Gastroesophageal sphincter (tissue), 4 donors: ENCODE data around the gene CIB4. TPM values are rescaled to one million over a fixed set of nuclear protein-coding genes. Genes with fewer than 3 reads are reported as not detected.

Source experiments
- ATAC-seq: fragments of 150-250 bp; one replicate; pipeline ENCODE4 v1.9.1; 2016; ENCODE audit warnings: mild to moderate bottlenecking, moderate library complexity
- H3K27ac ChIP-seq, 4 donors: fragments of 200-600 bp; sonication (generic) in 3 of 4; 1 replicate in 3 of 4; 2 replicates in 1 of 4; pipeline ENCODE4 v1.5.1; 2016 to 2019
- H3K27me3 ChIP-seq: fragments of 200-600 bp; sonication (generic); one replicate; pipeline ENCODE4 v1.5.1; 2019
- H3K36me3 ChIP-seq, 2 donors: fragments of 200-600 bp; sonication (generic); one replicate each; pipeline ENCODE4 v1.5.1; 2019; ENCODE audit warnings: control low read depth in 1 of 2
- H3K4me1 ChIP-seq, 3 donors: fragments of 200-600 bp; sonication (generic); 1 replicate in 2 of 3; 2 replicates in 1 of 3; pipeline ENCODE4 v1.5.1; 2016 to 2019; ENCODE audit warnings: control low read depth in 2 of 3
- H3K4me3 ChIP-seq, 2 donors: fragments of 200-600 bp; sonication (generic); one replicate each; pipeline ENCODE4 v1.5.1; 2019; ENCODE audit warnings: mild to moderate bottlenecking in 1 of 2, moderate library complexity in 1 of 2
- H3K9me3 ChIP-seq, 3 donors: fragments of 200-600 bp; sonication (generic); one replicate each; pipeline ENCODE4 v1.5.1; 2017 to 2019; ENCODE audit warnings: control low read depth in 2 of 3
- EP300 ChIP-seq: sonication (generic); formaldehyde crosslinking; IDR thresholded peaks from one replicate; pipeline ENCODE4 v1.6.1; 2017; ENCODE audit warnings: antibody characterized with exemption, mild to moderate bottlenecking
- POLR2A ChIP-seq, 2 donors: fragments of 450-650 bp; IDR thresholded peaks; one replicate each; pipeline ENCODE4 v1.6.1; 2017; ENCODE audit warnings: antibody characterized with exemption in 2 of 2, mild to moderate bottlenecking in 2 of 2, moderate library complexity in 1 of 2
- POLR2AphosphoS5 ChIP-seq: sonication (generic); formaldehyde crosslinking; IDR thresholded peaks from one replicate; pipeline ENCODE4 v1.6.1; 2017; ENCODE audit warnings: antibody characterized with exemption
- WGBS, 2 donors: methylation state at CpG; one replicate each; pipeline ENCODE4 v1.1.5; 2018; ENCODE audit warnings: low coverage in 1 of 2; 5-methylcytosine and 5-hydroxymethylcytosine counted together
- total RNA-seq, 4 donors: library from RNA; depleted of rRNA; stranded (reverse); fragments of >200 nt; gene quantifications; one replicate each; pipeline ENCODE4 v1.1.0, GENCODE V29; 2016
- TF ChIP-seq, protein P1 (sequence below), 4 experiments: fragments of 200-600 bp in 2 of 4; fragments of 450-650 bp in 2 of 4; sonication (generic) in 1 of 4; IDR thresholded peaks; one replicate each; pipeline ENCODE4 v1.5.1; 2017 to 2019; ENCODE audit warnings: antibody characterized with exemption in 4 of 4, mild to moderate bottlenecking in 2 of 4, moderate library complexity in 2 of 4

CIB4 gene
- total RNA-seq, 4 donors from 2014 or later, result not detected

DNA sequence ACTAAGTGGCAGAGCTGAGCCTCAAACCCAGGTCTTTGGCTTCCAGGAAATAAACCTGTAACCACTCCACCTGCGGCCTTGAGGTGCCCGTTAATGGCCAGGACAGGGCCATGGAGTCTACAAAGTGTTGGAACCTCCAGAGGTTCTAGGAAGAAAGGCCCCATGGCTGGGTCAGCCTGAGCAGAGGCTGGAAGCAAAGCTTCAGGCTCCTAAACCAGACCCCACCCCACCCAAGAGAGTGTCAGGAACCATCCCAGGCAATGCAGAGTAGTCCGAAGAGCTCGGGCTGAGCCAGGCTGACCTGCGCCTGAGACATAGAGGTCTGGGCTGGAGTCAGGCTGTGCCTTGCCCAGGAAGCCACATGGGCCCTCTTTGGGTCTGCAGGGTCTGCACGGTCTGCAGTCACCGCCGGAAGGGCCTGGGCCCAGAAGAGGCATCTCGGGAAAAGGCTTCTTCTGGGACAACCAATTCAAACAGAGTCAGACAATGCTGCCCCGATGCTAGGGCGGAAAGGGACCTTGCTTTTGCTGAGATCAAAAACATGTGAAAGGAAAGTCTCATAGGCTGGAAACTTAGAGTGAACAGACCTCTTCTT lies 6.4 kb downstream of the CIB4 start:
- Histone ChIP-seq H3K9me3 (no peaks in the 10 kb centered on the region), H3K4me3 (no peak overlapping the region), H3K27me3 (no peaks in the 10 kb centered on the region), H3K27ac (no peak overlapping the region), H3K4me1 (peaks cover 0 to 36% (median 0%) of the 10 kb centered on the region in 3 donors), H3K36me3 (no peaks in the 10 kb centered on the region)
- TF ChIP-seq POLR2AphosphoS5 (no peak), POLR2A (IDR thresholded peaks at IDR 0.05) (no peak), EP300 (no peak)
- TF ChIP-seq, protein P1, sequence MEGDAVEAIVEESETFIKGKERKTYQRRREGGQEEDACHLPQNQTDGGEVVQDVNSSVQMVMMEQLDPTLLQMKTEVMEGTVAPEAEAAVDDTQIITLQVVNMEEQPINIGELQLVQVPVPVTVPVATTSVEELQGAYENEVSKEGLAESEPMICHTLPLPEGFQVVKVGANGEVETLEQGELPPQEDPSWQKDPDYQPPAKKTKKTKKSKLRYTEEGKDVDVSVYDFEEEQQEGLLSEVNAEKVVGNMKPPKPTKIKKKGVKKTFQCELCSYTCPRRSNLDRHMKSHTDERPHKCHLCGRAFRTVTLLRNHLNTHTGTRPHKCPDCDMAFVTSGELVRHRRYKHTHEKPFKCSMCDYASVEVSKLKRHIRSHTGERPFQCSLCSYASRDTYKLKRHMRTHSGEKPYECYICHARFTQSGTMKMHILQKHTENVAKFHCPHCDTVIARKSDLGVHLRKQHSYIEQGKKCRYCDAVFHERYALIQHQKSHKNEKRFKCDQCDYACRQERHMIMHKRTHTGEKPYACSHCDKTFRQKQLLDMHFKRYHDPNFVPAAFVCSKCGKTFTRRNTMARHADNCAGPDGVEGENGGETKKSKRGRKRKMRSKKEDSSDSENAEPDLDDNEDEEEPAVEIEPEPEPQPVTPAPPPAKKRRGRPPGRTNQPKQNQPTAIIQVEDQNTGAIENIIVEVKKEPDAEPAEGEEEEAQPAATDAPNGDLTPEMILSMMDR (IDR thresholded peaks at IDR 0.05), result no peak
- whole genome bisulfite sequencing, 2 donors, result 100% methylated on average over 2 of the region's 11 CpGs
- no peak for ATAC-seq

DNA sequence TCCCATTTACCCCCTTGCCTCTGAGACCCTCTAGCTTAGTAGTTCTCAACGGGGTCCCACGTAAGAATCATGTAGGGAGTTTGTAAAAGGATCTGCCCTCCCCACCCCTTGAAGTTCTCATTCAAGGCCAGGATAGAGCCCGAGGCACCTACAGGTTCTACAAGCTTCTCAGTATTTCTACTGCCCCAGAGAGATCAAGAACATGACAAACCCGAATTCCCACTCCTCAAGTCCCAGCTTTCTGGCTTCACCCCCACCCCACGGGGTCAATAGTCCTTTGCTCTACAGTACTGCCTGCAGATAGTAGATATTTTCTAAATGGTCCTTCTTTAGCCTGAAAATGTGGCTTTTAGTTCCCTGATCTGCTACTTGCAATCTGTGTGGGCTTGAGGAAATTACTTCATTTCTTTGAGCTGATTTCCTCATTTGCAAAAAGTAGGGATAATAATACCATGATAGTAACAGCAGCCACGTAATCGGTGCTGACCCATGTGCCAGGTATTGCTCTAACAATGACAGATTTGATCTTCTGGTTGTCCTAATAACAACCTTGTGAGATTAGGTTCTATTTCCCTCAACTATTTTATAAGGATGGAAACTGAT lies 7.1 kb downstream of the CIB4 start:
- ATAC-seq, result no peak
- Histone ChIP-seq H3K27me3 (no peaks in the 10 kb centered on the region), H3K4me1 (peaks cover 0 to 36% (median 0%) of the 10 kb centered on the region in 3 donors), H3K36me3 (no peaks in the 10 kb centered on the region), H3K4me3 (no peak overlapping the region), H3K9me3 (no peaks in the 10 kb centered on the region), H3K27ac (no peak overlapping the region)
- 66 to 79% methylated on average over 4 to 6 of the region's 7 CpGs for WGBS, 2 donors
- TF ChIP-seq, protein P1 (IDR thresholded peaks at IDR 0.05), result no peak
- TF ChIP-seq POLR2A (IDR thresholded peaks at IDR 0.05) (no peak), POLR2AphosphoS5 (no peak), EP300 (no peak)

DNA sequence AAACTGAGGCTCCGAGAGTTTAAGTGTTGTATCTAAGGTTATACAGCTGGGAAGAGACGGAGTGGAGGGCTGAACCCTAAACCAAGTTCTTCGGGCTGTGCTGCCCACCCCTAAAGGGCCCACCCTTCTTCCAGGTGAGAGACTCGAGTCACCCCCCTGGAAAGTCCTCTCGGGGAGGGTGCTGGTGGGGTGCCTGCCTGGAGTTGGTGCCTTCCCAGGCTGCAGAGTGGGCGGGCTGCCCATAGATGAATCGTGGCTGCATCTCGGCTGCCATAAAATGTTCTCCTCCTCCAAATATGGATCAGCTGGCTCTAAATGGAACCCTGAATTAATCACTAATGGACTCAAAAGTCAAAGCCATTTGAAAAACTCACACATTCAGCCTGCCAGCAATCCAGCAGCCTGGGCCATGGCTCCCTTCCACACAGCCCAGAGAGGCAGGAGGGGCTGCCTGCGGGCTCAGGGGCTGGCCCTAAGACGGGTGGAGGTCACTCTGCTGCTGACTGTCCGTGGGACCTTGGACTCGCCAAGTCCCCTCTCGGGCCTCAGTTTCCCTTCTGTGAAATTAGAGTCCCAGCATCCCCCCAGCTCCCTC lies 7.7 kb downstream of the CIB4 start:
- 17 to 37% methylated on average over 2 to 8 of the region's 13 CpGs for WGBS, 2 donors

DNA sequence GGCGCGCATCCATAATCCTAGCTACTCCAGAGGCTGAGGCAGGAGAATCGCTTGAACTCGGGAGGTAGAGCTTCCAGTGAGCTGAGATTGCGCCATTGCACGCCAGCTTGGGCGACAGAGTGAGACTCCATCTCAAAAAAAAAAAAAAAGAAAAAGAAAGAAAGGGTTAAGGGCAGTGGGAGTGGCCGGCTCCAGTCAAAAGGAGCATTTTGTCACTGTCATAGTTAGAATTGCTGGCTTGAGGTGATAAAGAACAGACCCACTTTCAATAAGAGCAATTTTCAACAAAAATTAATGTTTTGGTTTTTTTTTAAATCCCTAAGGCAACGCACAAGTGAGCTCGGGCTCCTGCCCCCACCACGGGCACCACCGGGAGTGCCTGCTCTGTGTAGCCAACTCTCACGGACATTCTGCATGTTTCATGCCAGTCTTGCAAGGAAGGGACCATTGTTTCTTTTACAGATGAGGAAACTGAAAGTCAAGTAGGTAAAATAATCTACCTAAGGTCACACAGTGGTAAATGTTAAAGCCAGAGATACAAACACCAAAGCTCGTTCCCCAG lies 8.5 kb downstream of the CIB4 start:
- no peak for ATAC-seq
- WGBS, 2 donors, result 39 to 68% methylated on average over 4 to 14 of the region's 14 CpGs
- Histone ChIP-seq H3K36me3 (no peaks in the 10 kb centered on the region), H3K4me1 (peaks cover 0 to 36% (median 0%) of the 10 kb centered on the region in 3 donors), H3K9me3 (no peaks in the 10 kb centered on the region), H3K4me3 (no peak overlapping the region), H3K27ac (no peak overlapping the region), H3K27me3 (no peaks in the 10 kb centered on the region)
- no peak for TF ChIP-seq POLR2AphosphoS5
- TF ChIP-seq EP300, result no peak
- TF ChIP-seq, protein P1 (IDR thresholded peaks at IDR 0.05), result no peak
- no peak for TF ChIP-seq POLR2A (IDR thresholded peaks at IDR 0.05)

More for the DNA sequence above, 7.7 kb downstream of the CIB4 start:
- Histone ChIP-seq H3K4me3 (no peak overlapping the region), H3K27ac (no peak overlapping the region), H3K4me1 (peaks cover 0 to 36% (median 0%) of the 10 kb centered on the region in 3 donors), H3K36me3 (no peaks in the 10 kb centered on the region), H3K27me3 (no peaks in the 10 kb centered on the region), H3K9me3 (no peaks in the 10 kb centered on the region)
- TF ChIP-seq EP300 (no peak), POLR2AphosphoS5 (peak; percentile 27)
- peak; percentile 23 for ATAC-seq

DNA sequence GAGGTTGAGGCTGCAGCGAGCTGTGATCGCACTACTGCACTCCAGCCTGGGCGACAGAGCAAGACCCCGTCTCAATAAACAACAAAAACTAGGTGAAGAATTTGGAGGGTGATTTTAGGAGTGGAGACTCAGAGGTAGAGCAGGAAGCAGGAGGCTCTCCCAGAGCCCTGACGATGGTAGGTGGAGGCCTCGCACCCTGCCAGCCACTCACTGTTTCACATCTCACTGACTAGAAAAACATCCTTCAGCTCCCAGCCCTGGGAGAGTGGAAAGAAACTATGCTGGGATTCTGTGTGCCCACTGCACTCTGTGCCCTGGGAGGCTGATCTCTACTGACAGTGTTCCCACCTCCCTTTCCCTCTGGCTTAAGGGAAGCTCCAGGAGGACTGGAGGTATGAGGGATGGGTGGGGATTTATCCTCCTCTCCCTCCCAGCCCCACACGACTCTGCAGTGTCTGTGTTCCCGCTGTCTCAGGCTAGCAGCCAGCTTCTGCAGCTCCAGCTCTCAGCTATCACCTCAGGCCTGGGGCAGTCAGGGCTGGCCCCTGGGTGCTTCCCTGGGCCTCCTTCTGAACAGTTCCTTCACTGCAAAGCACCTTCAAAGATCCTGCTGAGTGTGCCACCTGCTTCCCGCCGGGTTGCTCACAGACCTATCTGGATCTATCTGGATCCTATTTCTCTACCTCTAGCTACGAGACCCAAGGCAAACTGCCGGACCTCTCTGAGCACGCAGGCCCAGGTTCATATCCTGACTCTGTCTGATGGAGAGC lies 9.6 kb downstream of the CIB4 start:
- TF ChIP-seq POLR2AphosphoS5 (no peak), POLR2A (IDR thresholded peaks at IDR 0.05) (no peak), EP300 (no peak)
- TF ChIP-seq, protein P1 (IDR thresholded peaks at IDR 0.05), result no peak
- ATAC-seq, result no peak
- 15 to 74% methylated on average over 4 to 10 of the region's 13 CpGs for WGBS, 2 donors
- Histone ChIP-seq H3K9me3 (no peaks in the 10 kb centered on the region), H3K4me1 (peaks cover 0 to 36% (median 0%) of the 10 kb centered on the region in 3 donors), H3K27ac (peak overlapping the region in 2 of 4 donors; percentile 16 to 39), H3K27me3 (no peaks in the 10 kb centered on the region), H3K4me3 (no peak overlapping the region), H3K36me3 (no peaks in the 10 kb centered on the region)
